Amniotic stem cell (primary cell): ENCODE measurements around the gene LNP1.
A peak's percentile ranks its signal among the peaks of the same experiment; 100 is the strongest.

Experiments used
- DNase-seq: peaks from one replicate; lab custom pipeline; 2025; lab: John Stamatoyannopoulos, UW

LNP1 gene

GRCh38 chr3:100399341-100400071 is 1.8 kb upstream of the LNP1 start:
- no peak for DNase-seq

DNA sequence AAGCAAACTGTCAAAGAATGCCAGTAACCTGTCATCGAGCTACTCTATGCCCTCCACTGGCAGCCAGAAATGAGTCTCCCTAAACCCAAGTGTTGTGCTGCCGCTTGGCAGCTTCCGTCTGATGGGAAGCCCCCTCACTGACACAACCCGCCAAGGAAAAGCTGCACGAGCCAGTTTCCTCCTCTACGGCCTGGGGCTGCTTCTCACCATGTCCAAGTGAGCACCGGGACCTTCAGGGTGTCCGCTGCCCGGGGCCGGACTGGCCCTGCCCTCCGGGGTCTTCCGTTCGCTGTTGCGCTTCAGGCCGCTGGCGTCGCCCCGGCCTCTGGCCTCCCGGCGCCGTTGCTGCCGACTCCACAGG is 940 bp upstream of the LNP1 start:
- no peak for DNase-seq

GRCh38 chr3:100401674-100402041 is 319 bp downstream of the LNP1 start:
- DNase-seq, result no peak

GRCh38 chr3:100402256-100402655 is 917 bp downstream of the LNP1 start:
- peak; percentile 56 for DNase-seq

GRCh38 chr3:100402891-100403290 is 1.6 kb downstream of the LNP1 start:
- no peak for DNase-seq

GRCh38 chr3:100403362-100404249 is 2.3 kb downstream of the LNP1 start:
- DNase-seq, result no peak

- no peak for DNase-seq
Observed at GRCh38 chr3:100404250-100404548, 2.9 kb downstream of the LNP1 start.

- no peak for DNase-seq
Observed at GRCh38 chr3:100407164-100407563, 5.8 kb downstream of the LNP1 start.

DNA sequence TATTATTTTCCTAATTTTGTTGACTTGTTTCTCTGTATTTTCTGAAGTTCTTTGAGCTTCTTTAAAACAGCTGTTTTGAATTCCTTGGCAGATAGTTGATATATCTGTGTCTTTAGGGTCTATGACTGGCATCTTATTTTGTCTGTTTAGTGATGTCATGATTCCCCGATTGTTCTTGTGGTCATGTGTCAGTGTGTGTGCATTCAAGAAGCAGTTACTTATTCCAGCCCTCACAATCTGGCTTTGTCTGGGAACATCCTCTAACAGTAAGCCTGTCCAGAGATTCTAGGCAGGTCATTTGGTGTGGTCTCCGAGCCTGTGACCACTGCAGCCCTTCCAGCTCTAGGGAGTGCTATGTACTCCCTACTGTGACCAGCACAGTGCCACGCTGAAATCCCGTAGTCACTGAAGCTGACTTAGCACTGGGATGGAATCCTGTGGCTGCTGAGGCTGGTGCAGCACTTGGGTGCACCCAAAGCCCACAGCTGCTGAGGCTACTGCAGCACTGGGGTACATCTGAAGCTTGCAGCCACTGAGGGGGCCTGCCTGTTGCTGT is 6.7 kb downstream of the LNP1 start:
- no peak for DNase-seq

DNA sequence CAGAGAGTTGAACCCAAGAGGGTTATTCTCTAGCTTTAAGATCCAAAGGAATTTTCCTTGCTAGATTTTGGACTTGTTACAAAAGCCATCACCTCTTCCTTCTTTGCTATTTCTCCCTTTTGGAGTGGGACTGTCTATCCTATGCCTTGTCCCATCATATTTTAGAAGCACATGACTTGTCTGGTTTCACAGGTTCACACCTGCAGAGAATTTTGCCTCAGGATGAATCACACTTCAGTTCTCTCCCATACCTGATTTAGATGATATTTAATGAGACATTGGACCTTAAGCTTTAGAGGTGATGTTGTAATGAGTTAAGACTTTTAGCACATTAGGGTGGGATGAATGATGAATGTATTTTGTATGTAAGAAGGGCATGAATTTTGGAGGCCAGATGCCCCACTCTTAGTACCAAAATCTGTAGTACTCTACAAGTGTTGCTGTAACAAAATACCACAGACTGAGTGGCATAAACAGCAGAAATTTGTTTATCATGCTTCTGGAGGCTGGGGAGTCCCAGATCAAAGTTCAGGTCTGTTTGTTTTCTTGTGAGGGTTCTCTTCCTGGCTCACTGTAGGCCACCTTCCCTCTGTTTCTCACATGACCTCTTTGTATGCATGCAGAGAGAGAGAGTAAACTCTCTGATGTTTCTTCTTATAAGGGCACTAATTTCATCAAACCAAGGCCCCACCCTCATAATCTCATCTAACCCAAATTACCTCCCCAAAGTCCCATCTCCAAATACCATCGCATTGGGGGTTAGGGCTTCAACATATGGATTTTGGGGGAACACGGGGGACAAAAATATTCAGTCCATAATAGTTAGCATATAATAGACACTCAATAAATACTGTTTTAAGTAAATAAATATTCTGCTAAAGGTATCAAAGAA is 10.0 kb downstream of the LNP1 start:
- no peak for DNase-seq

DNA sequence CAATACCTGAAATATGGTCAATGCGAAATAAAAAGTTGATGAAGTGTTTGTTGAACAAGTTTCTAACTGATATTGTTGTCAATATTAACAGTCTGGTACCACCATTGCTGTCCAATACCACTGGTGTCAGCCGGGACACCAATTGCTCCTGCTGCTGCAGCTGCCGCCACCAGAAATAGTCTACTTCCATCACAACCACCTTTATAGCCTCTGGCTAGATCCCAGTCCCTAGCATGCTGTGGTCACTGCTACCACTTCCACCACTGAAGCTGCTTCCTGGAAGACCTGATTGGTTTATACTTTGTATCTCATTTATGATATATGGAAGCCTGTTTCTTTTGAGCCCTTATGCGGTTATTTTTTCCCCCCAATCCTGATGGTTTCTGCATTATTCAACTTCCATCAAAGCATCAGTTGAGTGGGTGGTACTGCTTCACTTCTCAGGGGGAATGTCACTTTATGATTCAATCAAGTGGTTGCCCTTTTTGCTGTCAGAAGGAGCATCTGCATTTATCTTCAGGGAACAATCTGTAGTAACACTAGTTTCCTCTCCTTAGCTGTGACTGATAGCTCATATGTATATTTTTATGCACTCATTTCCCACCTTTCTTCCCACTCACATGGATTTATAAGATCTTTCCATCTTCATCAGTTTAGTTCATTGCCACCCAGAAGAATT is 11.7 kb downstream of the LNP1 start:
- DNase-seq, result no peak

GRCh38 chr3:100413613-100414012 is 12.3 kb downstream of the LNP1 start:
- DNase-seq, result no peak

- DNase-seq, result no peak
Observed at GRCh38 chr3:100416176-100416575, 14.8 kb downstream of the LNP1 start.

DNA sequence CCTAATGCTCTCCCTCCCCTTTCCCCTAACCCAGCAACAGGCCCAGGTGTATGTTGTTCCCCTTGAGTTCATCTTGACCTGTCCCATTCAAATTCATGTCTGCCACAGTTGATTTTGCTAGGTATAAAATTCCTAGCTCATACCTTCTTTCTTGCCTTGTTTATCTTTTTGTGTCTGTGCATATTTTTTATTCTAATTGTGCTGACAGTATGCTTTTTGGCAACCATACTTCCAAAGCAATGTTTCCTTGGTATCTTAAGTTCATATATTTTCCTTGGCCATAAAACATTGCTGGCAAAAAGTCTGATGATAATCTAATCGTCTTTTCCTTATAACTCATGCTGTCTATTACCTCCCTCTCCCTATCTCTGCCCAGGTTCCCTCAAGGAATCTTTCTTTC is 15.5 kb downstream of the LNP1 start:
- no peak for DNase-seq

GRCh38 chr3:100419406-100419805 is 18.1 kb downstream of the LNP1 start:
- DNase-seq, result no peak

GRCh38 chr3:100420885-100421284 is 19.5 kb downstream of the LNP1 start:
- DNase-seq, result no peak

GRCh38 chr3:100423611-100424010 is 22.3 kb downstream of the LNP1 start:
- DNase-seq, result no peak

DNA sequence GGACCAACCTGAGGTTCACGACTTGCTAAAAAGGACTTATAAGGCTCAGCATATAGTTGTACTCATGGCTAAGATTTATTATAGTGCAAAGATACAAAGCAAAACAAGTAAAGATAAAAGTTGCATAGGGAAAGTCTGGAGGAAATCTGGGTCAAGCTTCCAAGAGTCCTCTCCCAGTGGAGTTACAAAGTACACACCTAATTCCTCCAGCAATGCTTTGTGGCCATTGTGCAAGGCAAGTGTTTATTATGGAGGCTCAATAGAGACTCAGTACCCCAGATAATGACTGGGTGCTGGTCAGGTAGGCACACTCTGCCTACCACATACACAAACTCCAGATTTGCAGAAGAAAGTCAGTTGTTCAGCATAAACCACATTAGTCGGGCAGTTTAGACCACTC is 22.9 kb downstream of the LNP1 start:
- DNase-seq, result no peak

DNA sequence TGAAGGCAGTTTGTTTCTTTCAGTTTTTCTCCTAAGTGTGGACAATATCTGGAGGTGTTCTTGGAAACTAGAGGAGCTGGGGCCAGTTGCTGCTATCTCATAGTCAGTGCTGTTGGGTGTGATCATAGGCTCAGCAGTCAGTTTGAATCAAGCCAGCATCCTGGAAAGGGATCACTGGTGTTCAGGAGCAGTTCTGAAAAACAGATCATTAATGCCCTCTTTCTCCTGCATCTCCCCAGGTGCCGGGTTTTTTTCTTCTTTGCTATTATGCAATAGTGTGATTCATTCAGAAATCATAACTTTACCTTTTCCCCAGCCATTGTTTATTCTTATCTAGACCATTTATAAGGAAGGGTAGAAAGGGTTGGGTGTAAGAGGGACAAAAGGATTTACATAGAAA is 24.0 kb downstream of the LNP1 start:
- DNase-seq, result no peak

- no peak for DNase-seq
Observed at GRCh38 chr3:100426067-100426682, 24.8 kb downstream of the LNP1 start.

GRCh38 chr3:100427699-100428098 is 26.4 kb downstream of the LNP1 start:
- no peak for DNase-seq
